NCI-H526 (cell line): Measurements from ENCODE around the gene ZBTB45.
A peak's percentile ranks its signal among the peaks of the same experiment; 100 is the strongest.
"Not testable (repeated sequence)": the region's sequence is repeated elsewhere in the genome, so short reads cannot be mapped to it uniquely, and the experiment has no call there.

Experiments
- DNase-seq, 2 experiments: peaks; one replicate each; lab custom pipeline; 2025; lab: John Stamatoyannopoulos, UW

Gene ZBTB45

GRCh38 chr19:58474997-58475713, 44.5 kb downstream of the ZBTB45 start:
- DNase-seq = no peak

GRCh38 chr19:58474291-58474996, 45.2 kb downstream of the ZBTB45 start:
- no peak for DNase-seq

GRCh38 chr19:58473775-58474174, 45.8 kb downstream of the ZBTB45 start:
- DNase-seq = no peak

DNA sequence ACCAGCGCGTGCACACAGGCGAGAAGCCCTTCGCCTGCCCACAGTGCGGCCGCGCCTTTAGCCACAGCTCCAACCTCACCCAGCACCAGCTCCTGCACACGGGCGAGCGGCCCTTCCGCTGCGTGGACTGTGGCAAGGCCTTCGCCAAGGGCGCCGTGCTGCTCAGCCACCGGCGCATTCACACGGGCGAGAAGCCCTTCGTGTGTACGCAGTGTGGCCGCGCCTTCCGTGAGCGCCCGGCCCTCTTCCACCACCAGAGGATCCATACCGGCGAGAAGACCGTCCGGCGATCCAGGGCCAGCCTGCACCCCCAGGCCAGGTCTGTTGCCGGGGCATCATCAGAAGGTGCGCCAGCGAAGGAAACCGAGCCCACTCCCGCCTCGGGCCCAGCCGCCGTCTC, 47.9 kb downstream of the ZBTB45 start:
- no peak for DNase-seq

GRCh38 chr19:58470837-58471543, 48.6 kb downstream of the ZBTB45 start:
- DNase-seq = not testable (repeated sequence)

DNA sequence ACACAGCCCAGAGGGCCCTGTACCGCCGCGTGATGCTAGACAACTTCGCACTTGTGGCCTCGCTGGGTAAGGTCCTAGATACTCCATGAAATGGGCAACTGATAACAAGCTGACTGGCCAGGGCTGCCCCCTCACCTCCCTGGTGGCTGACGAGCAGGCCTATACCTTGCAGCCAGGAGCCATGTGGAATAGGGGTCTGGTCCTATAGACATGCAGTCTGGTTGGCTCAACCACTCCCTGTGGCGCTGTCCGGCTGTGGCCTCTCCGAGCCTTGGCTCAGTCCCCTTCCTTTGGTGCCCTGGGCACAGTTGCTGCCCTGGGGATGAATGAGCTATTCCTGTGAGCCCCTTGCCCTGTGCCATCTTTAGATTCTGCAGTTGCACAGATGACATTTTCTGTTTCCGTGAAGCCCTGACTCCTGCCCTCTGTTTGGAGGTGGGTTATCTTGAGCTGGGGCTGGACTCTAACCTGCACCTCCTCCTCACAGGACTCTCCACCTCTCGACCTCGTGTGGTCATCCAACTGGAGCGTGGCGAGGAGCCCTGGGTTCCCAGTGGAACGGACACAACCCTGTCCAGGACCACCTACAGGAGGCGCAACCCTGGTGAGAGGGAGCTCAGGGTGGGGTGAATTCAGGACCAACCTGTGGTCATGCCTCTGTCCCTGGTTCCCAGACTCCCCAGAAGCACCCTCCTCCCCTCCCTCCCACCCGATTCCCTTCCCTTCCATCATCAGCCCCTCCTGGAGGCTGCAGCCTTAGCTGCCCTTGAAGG, 50.2 kb downstream of the ZBTB45 start:
- DNase-seq = no peak

- no peak for DNase-seq
These were observed 51.3 kb downstream of the ZBTB45 start for GRCh38 chr19:58468216-58468839.

DNA sequence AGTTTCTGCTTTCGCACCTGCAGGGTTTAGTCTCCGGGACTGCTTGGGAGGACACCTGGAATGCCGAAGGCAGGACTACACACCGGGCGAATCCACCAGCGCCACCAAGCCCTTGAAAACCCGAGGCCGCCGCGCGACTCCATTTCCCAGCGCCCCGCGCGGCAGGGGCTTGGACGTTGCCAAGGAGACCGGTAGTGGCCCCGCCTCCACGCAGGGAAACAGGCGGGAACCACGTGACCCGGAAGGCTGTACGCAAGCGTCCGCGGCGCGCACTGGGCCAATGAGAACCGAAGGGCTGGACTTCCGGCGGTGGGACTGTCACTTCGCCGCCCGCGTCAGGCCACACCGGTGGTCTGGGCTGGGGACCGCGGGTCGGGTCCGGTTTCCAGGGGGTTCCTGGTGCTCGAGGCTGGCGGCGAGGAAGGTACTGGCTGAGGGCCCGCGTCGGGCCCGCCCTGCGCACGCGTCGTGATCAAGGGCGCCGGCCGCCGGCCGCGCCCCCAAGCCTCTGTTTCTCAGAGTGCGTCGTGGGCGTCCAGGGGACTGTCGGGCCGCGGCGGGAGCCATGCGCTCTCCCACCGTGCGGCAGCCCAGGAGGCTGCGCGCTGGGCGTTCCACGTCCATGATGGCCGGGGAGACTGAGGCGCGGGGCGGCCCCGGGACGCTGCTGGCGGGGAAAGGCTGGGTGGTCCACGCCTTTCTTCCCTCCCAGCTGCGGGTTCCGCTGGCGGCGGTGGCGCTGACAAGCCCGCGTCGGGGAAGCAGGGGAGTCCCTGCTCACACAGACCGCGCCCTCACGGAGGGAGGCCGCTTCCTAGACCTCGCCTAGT, 52.6 kb downstream of the ZBTB45 start, which contains the start of gene ZNF324:
Gene ZNF324, plus strand, starts transcription at position 321 of the 830 bp plus-strand sequence. CDS start 2,106 bp downstream, outside the sequence.
- DNase-seq = peak; percentile 88 to 99

DNA sequence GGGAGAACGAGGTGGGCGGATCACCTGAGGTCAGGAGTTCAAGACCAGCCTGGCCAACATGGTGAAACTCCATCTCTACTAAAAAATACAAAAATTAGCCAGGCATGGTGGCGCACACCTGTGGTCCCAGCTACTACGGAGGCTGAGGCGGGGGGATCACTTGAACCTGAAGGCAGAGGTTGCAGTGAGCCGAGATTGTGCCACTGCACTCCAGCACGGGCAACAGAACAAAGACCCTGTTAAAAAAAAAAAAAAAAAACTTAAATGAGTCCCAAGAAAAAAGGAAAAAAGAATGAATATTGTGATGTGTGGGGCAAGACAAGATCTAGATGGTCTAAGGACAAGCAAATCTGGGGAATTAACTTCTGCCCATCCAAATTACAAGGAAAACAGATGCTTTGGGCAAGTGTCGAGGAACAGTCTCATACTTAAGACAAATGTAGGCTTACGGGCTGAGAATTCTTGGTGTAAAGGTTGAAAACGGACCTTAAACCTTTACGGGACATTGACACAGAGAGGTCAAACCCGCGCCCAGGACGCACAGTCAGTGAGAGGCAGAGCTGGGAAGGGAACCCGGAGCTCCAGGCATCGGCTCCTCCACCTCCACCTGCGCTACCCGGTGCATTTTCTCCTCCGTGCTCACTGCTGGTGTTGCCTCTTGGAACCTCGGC, 53.4 kb downstream of the ZBTB45 start:
- DNase-seq = no peak
